GM12891 (cell line): Measurements from ENCODE around the gene DBH.

ENCODE experiments used
- DNase-seq: peaks from one replicate; pipeline ENCODE4 v3.0.0; 2011; ENCODE audit warnings: low spot score; ENCODE audit not compliant: insufficient read length
- FAIRE-seq: peaks from 2 replicates; lab custom pipeline; 2011; peaks lifted over from hg19 to GRCh38; lab: Jason Lieb, UNC
- PAX5 ChIP-seq: IDR thresholded peaks from 2 replicates; pipeline ENCODE4 v1.6.1; 2011; ENCODE audit warnings: low read length, moderate library complexity, mild to moderate bottlenecking; ENCODE audit not compliant: insufficient read depth, severe bottlenecking
- POLR2A ChIP-seq: IDR thresholded peaks from 2 replicates; pipeline ENCODE4 v1.6.1; 2011; ENCODE audit warnings: low read depth, low read length, control low read depth
- POLR2AphosphoS5 ChIP-seq: IDR thresholded peaks from 2 replicates; pipeline ENCODE4 v1.6.1; 2011; ENCODE audit warnings: low read depth, low read length, control low read depth
- POU2F2 ChIP-seq: IDR thresholded peaks from 2 replicates; pipeline ENCODE4 v1.6.1; 2011; ENCODE audit warnings: low read depth, mild to moderate bottlenecking, control low read depth, low read length, moderate library complexity
- SPI1 ChIP-seq: IDR thresholded peaks from 2 replicates; pipeline ENCODE4 v1.6.1; 2011; ENCODE audit warnings: low read depth, low read length, control low read depth
- TAF1 ChIP-seq: IDR thresholded peaks from 2 replicates; pipeline ENCODE4 v1.6.1; 2011; ENCODE audit warnings: low read depth, low read length, control low read depth

DBH gene

GRCh38 chr9:133707763-133708245 lies 71.6 kb downstream of the DBH start:
- FAIRE-seq (no peak), DNase-seq (no peak)
- TF ChIP-seq PAX5 (no peak), SPI1 (no peak), TAF1 (no peak), POLR2AphosphoS5 (no peak), POU2F2 (no peak), POLR2A (no peak)

- no peak for DNase-seq
- TF ChIP-seq POU2F2 (no peak), TAF1 (no peak), PAX5 (no peak), POLR2A (no peak), SPI1 (no peak), POLR2AphosphoS5 (no peak)
- FAIRE-seq = no peak
Observed at GRCh38 chr9:133708246-133709014, 72.3 kb downstream of the DBH start.
